IMR-90 (cell line): ENCODE measurements around the gene CLRN3. TPM values are rescaled to one million over a fixed set of nuclear protein-coding genes. Genes with fewer than 3 reads are reported as not detected.

ENCODE experiments used
- ATAC-seq: fragments of 200-7000 bp; cut with Tn5 transposase; 2 replicates; pipeline ENCODE4 v1.9.1; 2020; ENCODE audit warnings: low read depth, mild to moderate bottlenecking, moderate library complexity
- BruUV-seq: library from RNA; stranded (reverse); fragments of 400-500 nt; replicated peaks from 2 replicates; lab custom pipeline; 2021; lab: Mats Ljungman, UMichigan
- CTCF ChIA-PET: fragments of 300-600 bp; formaldehyde crosslinking; extraction: SDS; loops from one replicate; lab custom pipeline; 2021; ENCODE audit warnings: antibody characterized with exemption; lab: Yijun Ruan, JAX
- POLR2A ChIA-PET: fragments of 300-600 bp; sonication (Branson Sonifier 250); formaldehyde crosslinking; loops from one replicate; lab custom pipeline; 2022; ENCODE audit warnings: antibody characterized with exemption; ENCODE audit not compliant: unreplicated experiment; lab: Charles Lee
- DNase-seq: peaks from one replicate; pipeline ENCODE4 v3.0.0; 2013
- H2AFZ ChIP-seq: replicated peaks from 2 replicates; pipeline ENCODE3; 2013; ENCODE audit warnings: low read length, mild to moderate bottlenecking; ENCODE audit not compliant: poor library complexity
- H2AK5ac ChIP-seq: 2 replicates; pipeline ENCODE4 v1.6.1; 2013; ENCODE audit warnings: low read depth, low read length, inconsistent platforms
- H2AK9ac ChIP-seq: replicated peaks from 2 replicates; pipeline ENCODE3; 2013; ENCODE audit warnings: mild to moderate bottlenecking, low read depth, low read length, moderate library complexity; ENCODE audit not compliant: poor library complexity
- H2BK120ac ChIP-seq: 2 replicates; pipeline ENCODE4 v1.6.1; 2013; ENCODE audit warnings: low read depth, low read length, inconsistent platforms
- H2BK15ac ChIP-seq: 3 replicates; pipeline ENCODE4 v1.6.1; 2013; ENCODE audit warnings: low read depth, low read length, inconsistent platforms
- H2BK20ac ChIP-seq: 2 replicates; pipeline ENCODE4 v1.6.1; 2013; ENCODE audit warnings: low read depth, mild to moderate bottlenecking, inconsistent platforms, low read length, moderate library complexity
- H2BK5ac ChIP-seq: 2 replicates; pipeline ENCODE4 v1.6.1; 2013; ENCODE audit warnings: mild to moderate bottlenecking, low read depth, low read length, inconsistent platforms; ENCODE audit not compliant: poor library complexity, severe bottlenecking
- H3K14ac ChIP-seq: replicated peaks from 2 replicates; pipeline ENCODE4 v1.6.1; 2013; ENCODE audit warnings: low read depth, low read length, inconsistent platforms
- H3K18ac ChIP-seq: 2 replicates; pipeline ENCODE4 v1.6.1; 2013; ENCODE audit warnings: low read depth, low read length, control low read depth
- H3K23ac ChIP-seq: 2 replicates; pipeline ENCODE4 v1.6.1; 2013; ENCODE audit warnings: low read depth, low read length, inconsistent platforms
- H3K27ac ChIP-seq: 2 replicates; pipeline ENCODE4 v1.5.1; 2013; ENCODE audit warnings: mild to moderate bottlenecking, control low read depth, low read length; ENCODE audit not compliant: insufficient read depth
- H3K27me3 ChIP-seq: 2 replicates; pipeline ENCODE4 v1.6.1; 2013; ENCODE audit warnings: low read length; ENCODE audit not compliant: control insufficient read depth, insufficient read depth
- H3K36me3 ChIP-seq: 2 replicates; pipeline ENCODE4 v1.6.1; 2013; ENCODE audit warnings: low read length, mixed read lengths; ENCODE audit not compliant: control insufficient read depth, insufficient read depth
- H3K4ac ChIP-seq: 2 replicates; pipeline ENCODE4 v1.6.1; 2013; ENCODE audit warnings: low read depth, low read length, inconsistent platforms
- H3K4me1 ChIP-seq: 2 replicates; pipeline ENCODE4 v1.6.1; 2013; ENCODE audit warnings: low read length, mixed read lengths; ENCODE audit not compliant: control insufficient read depth, insufficient read depth
- H3K4me2 ChIP-seq: 2 replicates; pipeline ENCODE4 v1.6.1; 2013; ENCODE audit warnings: low read depth, mild to moderate bottlenecking, control low read depth, low read length, moderate library complexity
- H3K4me3 ChIP-seq: 2 replicates; pipeline ENCODE4 v1.5.1; 2013; ENCODE audit warnings: low read depth, mild to moderate bottlenecking, control low read depth, low read length, moderate library complexity; ENCODE audit not compliant: insufficient read depth
- H3K56ac ChIP-seq: 2 replicates; pipeline ENCODE4 v1.6.1; 2013; ENCODE audit warnings: low read length, inconsistent platforms; ENCODE audit not compliant: insufficient read depth; ENCODE audit errors: extremely low read depth
- H3K79me1 ChIP-seq, 2 experiments: 2 replicates each; pipeline ENCODE4 v1.6.1; 2013; ENCODE audit warnings: low read length in 2 of 2, inconsistent platforms in 1 of 2, low read depth in 1 of 2
- H3K9ac ChIP-seq: 2 replicates; pipeline ENCODE4 v1.6.1; 2013; ENCODE audit warnings: low read depth, low read length, control low read depth
- H3K9me1 ChIP-seq: 2 replicates; pipeline ENCODE4 v1.6.1; 2013; ENCODE audit warnings: low read length, inconsistent platforms; ENCODE audit not compliant: insufficient read depth
- H3K9me3 ChIP-seq: 2 replicates; pipeline ENCODE4 v1.6.1; 2013; ENCODE audit warnings: low read length; ENCODE audit not compliant: control insufficient read depth, insufficient read depth
- H4K20me1 ChIP-seq: 2 replicates; pipeline ENCODE4 v1.6.1; 2013; ENCODE audit warnings: low read length, inconsistent platforms; ENCODE audit not compliant: insufficient read depth
- H4K5ac ChIP-seq: 2 replicates; pipeline ENCODE4 v1.6.1; 2013; ENCODE audit warnings: mild to moderate bottlenecking, low read depth, low read length, control low read depth
- H4K8ac ChIP-seq, 2 experiments: 2 replicates each; pipeline ENCODE4 v1.6.1; 2013; ENCODE audit warnings: low read depth in 2 of 2, low read length in 2 of 2, control low read depth in 1 of 2, inconsistent platforms in 1 of 2
- H4K91ac ChIP-seq: 2 replicates; pipeline ENCODE4 v1.6.1; 2013; ENCODE audit warnings: low read depth, low read length, inconsistent platforms; ENCODE audit not compliant: insufficient read depth
- CEBPB ChIP-seq: IDR thresholded peaks from 2 replicates; pipeline ENCODE4 v1.6.1; 2012; ENCODE audit warnings: low read depth, low read length, improper control_type of control experiment
- CHD1 ChIP-seq: IDR thresholded peaks from 2 replicates; pipeline ENCODE4 v1.6.1; 2012; ENCODE audit warnings: low read depth, low read length, improper control_type of control experiment
- FOS ChIP-seq: fragments of 150-350 bp; IDR thresholded peaks from 2 replicates; pipeline ENCODE4 v1.6.1; 2016; ENCODE audit warnings: low read depth, low read length
- MAFK ChIP-seq: IDR thresholded peaks from 2 replicates; pipeline ENCODE4 v1.6.1; 2012; ENCODE audit warnings: low read depth, low read length, improper control_type of control experiment
- MAZ ChIP-seq: IDR thresholded peaks from 2 replicates; pipeline ENCODE4 v1.6.1; 2012; ENCODE audit warnings: low read depth, mild to moderate bottlenecking, low read length, improper control_type of control experiment, moderate library complexity, borderline replicate concordance
- MXI1 ChIP-seq: IDR thresholded peaks from 2 replicates; pipeline ENCODE4 v1.6.1; 2012; ENCODE audit warnings: low read depth, mild to moderate bottlenecking, low read length, moderate library complexity, borderline replicate concordance
- POLR2A ChIP-seq: IDR thresholded peaks from 2 replicates; pipeline ENCODE4 v1.6.1; 2012; ENCODE audit warnings: mild to moderate bottlenecking, low read depth, low read length
- RCOR1 ChIP-seq: IDR thresholded peaks from 2 replicates; pipeline ENCODE4 v1.6.1; 2012; ENCODE audit warnings: mild to moderate bottlenecking, low read length, improper control_type of control experiment; ENCODE audit not compliant: insufficient replicate concordance
- RFX5 ChIP-seq: IDR thresholded peaks from 2 replicates; pipeline ENCODE4 v1.8.0; 2012; ENCODE audit warnings: low read depth, mild to moderate bottlenecking, low read length, moderate library complexity
- USF2 ChIP-seq: fragments of 150-350 bp; IDR thresholded peaks from 2 replicates; pipeline ENCODE4 v1.6.1; 2017; ENCODE audit warnings: mild to moderate bottlenecking, antibody characterized with exemption, low read length, low read depth
- WGBS, 2 experiments: methylation state at CpG; one replicate each; pipeline versions ENCODE4 v1.1.5 to v1.1.7; 2013; ENCODE audit warnings: missing lambda C conversion rate in 2 of 2; ENCODE audit not compliant: insufficient read length in 1 of 2; ENCODE audit errors: extremely low coverage in 2 of 2; 5-methylcytosine and 5-hydroxymethylcytosine counted together
- dilution Hi-C: fragments of 300-500 bp; cut with HindIII; formaldehyde crosslinking; loops from one replicate; pipeline ENCODE4 v1.14.3; 2018; ENCODE audit warnings: low sequenced_read_pairs; ENCODE audit not compliant: unreplicated experiment
- in situ Hi-C: fragments of 300-500 bp; cut with MboI; formaldehyde crosslinking; loops from 3 replicates; pipeline ENCODE4 v1.14.3; 2019; ENCODE audit warnings: low sequenced_read_pairs, inconsistent platforms, mixed read lengths
- intact Hi-C: fragments of 100-400 bp; cut with micrococcal nuclease; formaldehyde crosslinking; loops from 2 replicates; pipeline ENCODE4 v1.10.0; 2022
- polyA plus RNA-seq, 3 experiments: library from polyadenylated mRNA; depleted of rRNA; stranded (reverse); fragments of >200 nt; gene quantifications; 2 replicates each; pipeline ENCODE4 v1.2.3, GENCODE V29; 2012; ENCODE audit warnings: low replicate concordance in 1 of 3
- total RNA-seq: library from RNA; depleted of rRNA; stranded (reverse); fragments of >200 nt; gene quantifications from 2 replicates; pipeline ENCODE4 v1.2.3, GENCODE V29; 2012

The CLRN3 gene
- total and polyA plus RNA-seq, 2 of the 4 experiments (the other 2 are of a cell fraction): not detected

DNA sequence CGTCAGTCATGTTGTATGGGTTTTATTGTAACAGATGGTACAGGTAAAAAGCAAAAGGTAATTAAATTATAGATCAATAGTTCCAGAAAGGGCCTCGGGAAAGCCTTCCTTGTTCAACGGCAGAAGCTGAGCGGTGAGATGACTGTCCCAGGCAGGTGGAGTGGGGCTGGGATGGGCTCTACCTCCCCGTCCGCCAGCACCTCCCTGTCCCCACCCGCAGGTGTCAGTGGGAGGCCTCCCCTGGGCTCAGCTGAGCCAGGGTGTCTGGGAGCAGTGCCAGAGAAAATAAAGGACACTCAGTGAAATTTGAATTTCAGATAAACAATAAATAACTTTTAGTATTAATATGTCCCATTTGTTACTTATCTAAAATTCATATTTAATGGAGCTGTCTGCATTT lies 58.9 kb downstream of the CLRN3 start:
- CTCF ChIA-PET: no interaction called here
- Histone ChIP-seq H3K27me3 (no peaks in the 10 kb centered on the region), H3K23ac (no peak overlapping the region), H3K36me3 (no peaks in the 10 kb centered on the region), H3K27ac (no peak overlapping the region), H4K20me1 (no peaks in the 10 kb centered on the region), H3K4ac (no peak overlapping the region), H3K4me2 (no peak overlapping the region), H2BK120ac (no peak overlapping the region), H4K5ac (no peak overlapping the region), H3K4me3 (no peak overlapping the region), H3K9ac (no peak overlapping the region), H2BK20ac (no peak overlapping the region), H4K91ac (no peak overlapping the region), H3K9me1 (no peaks in the 10 kb centered on the region), H3K18ac (no peak overlapping the region), H2BK5ac (no peak overlapping the region), H3K56ac (no peak overlapping the region), H4K8ac (no peak overlapping the region), H2AK9ac (no peak overlapping the region), H3K9me3 (peaks cover 11% of the 10 kb centered on the region; the same call in 1 of the 2 replicates), H3K14ac (no peak overlapping the region), H2BK15ac (no peak overlapping the region), H3K79me1 (no peaks in the 10 kb centered on the region), H2AK5ac (no peak overlapping the region), H2AFZ (no peak overlapping the region), H3K4me1 (no peaks in the 10 kb centered on the region)
- in situ Hi-C loops: no loop called here
- dilution Hi-C loops: no loop called here
- DNase-seq (no peak), ATAC-seq (no peak)
- POLR2A ChIA-PET: no interaction called here
- no TSS peak for BruUV-seq
- TF ChIP-seq MXI1 (no peak), POLR2A (no peak), MAZ (no peak), CHD1 (no peak), CEBPB (no peak), MAFK (no peak), USF2 (no peak), RFX5 (no peak), RCOR1 (no peak), FOS (no peak)
- no CpG with 5 or more reads among the region's 7 CpGs for WGBS, 2 experiments
- intact Hi-C loops: no loop called here
